22Rv1 (cell line): Measurements from ENCODE around the gene LONP1.

Experiments used
- H3K27ac ChIP-seq: fragments of 450-650 bp; 2 replicates; pipeline ENCODE4 v1.5.1; 2017
- ZFX ChIP-seq: fragments of 450-650 bp; IDR thresholded peaks from 2 replicates; pipeline ENCODE4 v1.6.1; 2017; ENCODE audit warnings: antibody characterized with exemption, borderline replicate concordance
- TF ChIP-seq, protein P1 (sequence below): fragments of 450-650 bp; IDR thresholded peaks from 2 replicates; pipeline ENCODE4 v1.5.1; 2017; ENCODE audit warnings: mild to moderate bottlenecking

LONP1 gene

DNA sequence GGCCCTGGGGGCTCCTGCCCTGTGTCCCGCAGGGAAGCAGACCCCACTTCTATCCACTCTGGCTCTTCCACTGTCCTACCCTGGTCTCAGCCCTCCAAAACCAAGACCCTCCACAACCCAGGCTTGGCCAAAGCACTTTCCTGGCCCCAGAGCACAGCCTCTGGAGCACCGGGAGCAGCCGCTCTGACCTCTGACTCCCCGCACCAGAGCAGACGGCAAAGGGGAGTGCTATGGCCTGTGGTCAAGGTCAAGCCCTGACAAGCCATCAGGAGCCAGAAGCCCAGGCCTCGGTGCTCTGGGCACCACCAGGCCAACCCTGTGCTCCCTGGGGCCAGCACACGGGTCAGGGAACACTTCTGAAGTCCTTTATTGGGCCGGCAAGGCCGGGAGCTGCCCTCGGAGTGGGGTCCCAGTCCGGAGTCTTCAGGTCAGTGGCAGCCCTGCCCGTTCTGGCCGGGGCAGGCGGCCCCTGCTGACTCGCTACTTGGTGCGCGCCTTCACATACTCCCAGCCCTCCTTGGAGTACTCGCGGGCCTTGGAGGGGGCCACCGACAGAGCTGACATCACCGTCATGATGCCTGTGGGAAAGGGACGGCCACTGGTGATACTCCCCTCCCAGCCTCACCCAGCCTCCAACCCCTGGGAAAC lies 41.8 kb downstream of the LONP1 start:
- TF ChIP-seq, protein P1, sequence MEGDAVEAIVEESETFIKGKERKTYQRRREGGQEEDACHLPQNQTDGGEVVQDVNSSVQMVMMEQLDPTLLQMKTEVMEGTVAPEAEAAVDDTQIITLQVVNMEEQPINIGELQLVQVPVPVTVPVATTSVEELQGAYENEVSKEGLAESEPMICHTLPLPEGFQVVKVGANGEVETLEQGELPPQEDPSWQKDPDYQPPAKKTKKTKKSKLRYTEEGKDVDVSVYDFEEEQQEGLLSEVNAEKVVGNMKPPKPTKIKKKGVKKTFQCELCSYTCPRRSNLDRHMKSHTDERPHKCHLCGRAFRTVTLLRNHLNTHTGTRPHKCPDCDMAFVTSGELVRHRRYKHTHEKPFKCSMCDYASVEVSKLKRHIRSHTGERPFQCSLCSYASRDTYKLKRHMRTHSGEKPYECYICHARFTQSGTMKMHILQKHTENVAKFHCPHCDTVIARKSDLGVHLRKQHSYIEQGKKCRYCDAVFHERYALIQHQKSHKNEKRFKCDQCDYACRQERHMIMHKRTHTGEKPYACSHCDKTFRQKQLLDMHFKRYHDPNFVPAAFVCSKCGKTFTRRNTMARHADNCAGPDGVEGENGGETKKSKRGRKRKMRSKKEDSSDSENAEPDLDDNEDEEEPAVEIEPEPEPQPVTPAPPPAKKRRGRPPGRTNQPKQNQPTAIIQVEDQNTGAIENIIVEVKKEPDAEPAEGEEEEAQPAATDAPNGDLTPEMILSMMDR, result no peak
- no peak for TF ChIP-seq ZFX
- H3K27ac ChIP-seq, result no peak overlapping the region

DNA sequence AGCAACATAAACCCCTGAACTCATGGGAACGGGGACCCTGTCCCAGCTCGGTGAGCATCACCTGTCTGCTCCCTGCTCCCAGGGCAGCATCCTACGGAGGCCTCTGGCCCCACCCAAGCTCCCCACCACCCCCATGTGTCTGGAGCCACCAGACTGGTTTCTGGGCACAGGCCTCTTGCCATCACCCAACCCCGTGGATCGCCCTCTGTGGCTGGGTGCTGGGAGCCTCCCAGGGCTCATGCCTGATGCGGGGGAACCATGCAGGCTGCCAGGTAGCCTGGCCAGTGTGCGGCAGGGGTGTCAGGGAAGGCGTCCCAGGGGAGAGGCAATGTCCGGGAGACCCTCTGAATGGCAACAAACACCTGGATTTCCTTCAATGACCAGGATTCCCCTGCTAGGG lies 42.4 kb downstream of the LONP1 start:
- TF ChIP-seq, protein P1, result no peak
- H3K27ac ChIP-seq, result no peak overlapping the region

DNA sequence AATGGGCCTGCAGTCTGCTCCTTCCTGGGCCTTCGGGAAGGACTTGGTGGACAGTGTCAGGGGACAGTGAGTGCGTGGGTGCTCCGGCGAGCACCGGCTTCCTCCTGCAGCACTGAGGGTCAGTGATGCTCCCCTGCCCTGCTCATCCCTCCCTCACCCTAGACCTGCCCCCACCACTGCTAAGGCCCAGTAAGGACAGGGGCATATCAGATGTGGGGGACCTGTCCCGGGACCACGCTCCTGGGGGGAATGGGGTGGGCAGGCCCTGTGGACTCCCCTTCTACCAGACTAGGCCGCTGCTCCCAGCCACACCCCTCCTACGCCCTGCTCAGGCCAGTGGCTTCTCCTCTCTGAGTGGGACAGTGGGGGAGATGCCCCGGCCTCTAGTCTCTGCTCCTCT lies 42.8 kb downstream of the LONP1 start:
- no peak overlapping the region for H3K27ac ChIP-seq
- TF ChIP-seq, protein P1, result no peak
- TF ChIP-seq ZFX, result no peak

DNA sequence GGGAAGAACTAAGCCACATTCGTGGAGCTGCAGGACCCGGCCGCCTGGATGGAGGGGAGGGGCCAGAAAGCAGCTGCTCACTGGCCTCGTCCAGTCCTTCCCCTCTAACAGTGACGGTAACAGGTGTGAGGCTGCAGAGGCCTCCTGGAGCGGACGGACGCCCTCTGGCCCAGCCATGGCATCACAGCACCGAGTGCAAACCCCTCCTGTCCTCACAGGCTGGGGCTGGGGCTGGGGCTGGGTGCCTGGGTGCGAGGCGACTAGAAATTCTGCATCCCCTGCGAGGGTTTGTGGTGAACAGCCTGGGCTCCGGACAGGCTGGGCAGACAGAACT lies 43.2 kb downstream of the LONP1 start:
- no peak overlapping the region for H3K27ac ChIP-seq

DNA sequence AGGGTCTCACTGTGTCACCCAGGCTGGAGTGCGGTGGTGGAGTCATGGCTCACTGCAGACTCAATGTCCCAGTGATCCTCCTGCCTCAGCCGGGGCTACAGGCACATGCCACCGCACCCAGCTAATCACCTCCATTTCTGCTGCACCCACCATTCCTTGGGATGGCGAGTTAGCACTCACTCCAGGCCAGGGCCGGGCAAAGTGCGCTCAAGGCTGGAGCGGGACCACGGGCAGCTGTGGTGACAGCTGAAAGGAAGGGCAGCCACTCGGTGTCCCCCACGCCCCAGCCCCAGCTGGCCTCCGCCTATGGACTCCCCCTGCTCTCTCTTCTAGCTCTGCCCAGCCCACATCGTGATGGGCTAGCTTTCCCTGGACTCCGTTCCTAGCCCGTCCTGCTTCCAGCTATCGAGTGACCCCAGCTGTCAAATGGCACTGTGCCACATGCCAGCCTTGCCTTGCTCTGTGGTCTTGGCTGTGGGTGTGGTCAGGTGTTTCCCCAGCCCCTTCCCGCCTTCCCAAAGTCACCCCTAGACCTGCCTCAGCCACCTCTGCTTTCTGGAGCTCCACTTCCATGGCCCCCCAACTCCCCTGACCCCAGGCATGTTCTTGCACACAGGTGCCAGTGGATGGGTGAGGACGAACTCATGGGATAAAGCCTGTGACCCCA lies 43.7 kb downstream of the LONP1 start:
- H3K27ac ChIP-seq, result no peak overlapping the region
- TF ChIP-seq, protein P1, result no peak
- TF ChIP-seq ZFX, result no peak

More for the DNA sequence above, 43.2 kb downstream of the LONP1 start:
- TF ChIP-seq ZFX, result no peak
- TF ChIP-seq, protein P1, result no peak

DNA sequence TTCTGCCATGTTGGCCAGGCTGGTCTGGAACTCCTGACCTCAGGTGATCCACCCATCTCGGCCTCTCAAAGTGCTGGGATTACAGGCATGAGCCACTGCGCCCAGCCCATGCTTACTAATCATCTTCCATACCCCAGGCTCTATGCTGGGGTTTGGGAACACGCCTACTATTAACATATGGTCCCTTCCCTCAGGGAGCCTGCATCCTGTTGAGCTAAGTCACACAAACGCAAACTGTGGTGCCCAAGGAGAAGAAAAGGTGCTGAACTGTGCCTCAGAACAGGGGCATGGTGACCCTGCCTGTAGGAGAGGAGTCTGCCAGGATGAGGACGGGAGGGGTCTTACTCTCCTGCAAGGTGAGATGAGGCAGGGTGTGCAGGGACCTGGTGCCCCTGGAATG lies 45.2 kb downstream of the LONP1 start:
- TF ChIP-seq ZFX, result no peak
- TF ChIP-seq, protein P1, result no peak
- 0 out of 2 replicates have a peak overlapping the region, but pooled peaks have one; percentile 25 for H3K27ac ChIP-seq

DNA sequence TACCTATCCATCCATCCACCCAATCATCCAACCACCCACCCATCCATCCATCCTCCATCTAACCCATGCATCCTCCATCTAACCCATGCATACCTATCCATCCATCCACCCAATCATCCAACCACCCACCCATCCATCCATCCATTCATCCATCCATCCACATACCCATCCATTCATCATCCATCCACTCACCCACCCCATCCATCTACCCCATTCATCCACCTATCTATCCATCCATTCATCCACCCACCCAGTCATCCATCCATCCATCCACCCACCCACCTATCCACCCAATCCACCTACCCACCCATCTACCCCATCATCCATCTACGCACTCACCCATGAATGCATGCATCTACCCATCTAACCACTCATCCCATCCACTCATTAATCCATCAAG lies 46.2 kb downstream of the LONP1 start:
- no peak for TF ChIP-seq ZFX
- TF ChIP-seq, protein P1, result no peak

More for the DNA sequence above, 46.2 kb downstream of the LONP1 start:
- no peak overlapping the region for H3K27ac ChIP-seq
